HUES6 (cell line): ENCODE results near the gene SDC1.
A peak's percentile ranks its signal among the peaks of the same experiment; 100 is the strongest.

Source experiments
- H3K27ac ChIP-seq: 2 replicates; pipeline ENCODE4 v1.7.0; 2013; ENCODE audit warnings: low read depth, mild to moderate bottlenecking, low read length, inconsistent platforms
- H3K27me3 ChIP-seq: 2 replicates; pipeline ENCODE4 v1.6.1; 2013; ENCODE audit warnings: low read length; ENCODE audit not compliant: control insufficient read depth, insufficient read depth
- H3K36me3 ChIP-seq: 2 replicates; pipeline ENCODE4 v1.6.1; 2013; ENCODE audit warnings: low read length; ENCODE audit not compliant: control insufficient read depth, insufficient read depth
- H3K4me1 ChIP-seq: 2 replicates; pipeline ENCODE4 v1.6.1; 2013; ENCODE audit warnings: low read length; ENCODE audit not compliant: control insufficient read depth, insufficient read depth
- H3K4me3 ChIP-seq: 2 replicates; pipeline ENCODE4 v1.5.1; 2013; ENCODE audit warnings: low read depth, low read length
- H3K9ac ChIP-seq: one replicate; pipeline ENCODE4 v1.6.1; 2013; ENCODE audit warnings: mild to moderate bottlenecking, low read length
- H3K9me3 ChIP-seq: 2 replicates; pipeline ENCODE4 v1.6.1; 2013; ENCODE audit warnings: low read depth, low read length; ENCODE audit not compliant: control insufficient read depth, insufficient read depth

SDC1 gene

GRCh38 chr2:20212871-20213503 is 11.9 kb downstream of the SDC1 start:
- H3K27me3 ChIP-seq, result no peaks in the 10 kb centered on the region
- no peaks in the 10 kb centered on the region for H3K9me3 ChIP-seq
- H3K4me1 ChIP-seq, result peaks cover 51% of the 10 kb centered on the region
- H3K9ac ChIP-seq, result no peak overlapping the region
- H3K36me3 ChIP-seq, result no peaks in the 10 kb centered on the region
- H3K4me3 ChIP-seq, result no peak overlapping the region
- peak overlapping the region; percentile 43; the same call in 1 of the 2 replicates for H3K27ac ChIP-seq

GRCh38 chr2:20212459-20212870 is 12.5 kb downstream of the SDC1 start:
- Histone ChIP-seq H3K4me1 (peaks cover 54% of the 10 kb centered on the region), H3K27ac (peak overlapping the region; percentile 43; the same call in 1 of the 2 replicates), H3K36me3 (no peaks in the 10 kb centered on the region), H3K9me3 (no peaks in the 10 kb centered on the region), H3K4me3 (no peak overlapping the region), H3K9ac (no peak overlapping the region), H3K27me3 (no peaks in the 10 kb centered on the region)

- H3K4me3 ChIP-seq, result no peak overlapping the region
- H3K27ac ChIP-seq, result no peak overlapping the region
- H3K4me1 ChIP-seq, result peaks cover 54% of the 10 kb centered on the region
- H3K9me3 ChIP-seq, result no peaks in the 10 kb centered on the region
- H3K27me3 ChIP-seq, result no peaks in the 10 kb centered on the region
- no peak overlapping the region for H3K9ac ChIP-seq
- H3K36me3 ChIP-seq, result no peaks in the 10 kb centered on the region
Measured at GRCh38 chr2:20211860-20212458, 13.0 kb downstream of the SDC1 start.

GRCh38 chr2:20211420-20211819 is 13.5 kb downstream of the SDC1 start:
- H3K27me3 ChIP-seq, result no peaks in the 10 kb centered on the region
- H3K4me3 ChIP-seq, result no peak overlapping the region
- H3K4me1 ChIP-seq, result peaks cover 54% of the 10 kb centered on the region
- no peaks in the 10 kb centered on the region for H3K36me3 ChIP-seq
- no peak overlapping the region for H3K27ac ChIP-seq
- no peak overlapping the region for H3K9ac ChIP-seq
- H3K9me3 ChIP-seq, result no peaks in the 10 kb centered on the region

GRCh38 chr2:20210462-20210861 is 14.5 kb downstream of the SDC1 start:
- Histone ChIP-seq H3K27ac (no peak overlapping the region), H3K27me3 (no peaks in the 10 kb centered on the region), H3K4me3 (no peak overlapping the region), H3K4me1 (peaks cover 54% of the 10 kb centered on the region), H3K9ac (no peak overlapping the region), H3K36me3 (peaks cover 3% of the 10 kb centered on the region; the same call in 1 of the 2 replicates), H3K9me3 (no peaks in the 10 kb centered on the region)

- H3K36me3 ChIP-seq, result peaks cover 9% of the 10 kb centered on the region
- H3K27ac ChIP-seq, result no peak overlapping the region
- H3K27me3 ChIP-seq, result no peaks in the 10 kb centered on the region
- H3K9ac ChIP-seq, result no peak overlapping the region
- H3K9me3 ChIP-seq, result no peaks in the 10 kb centered on the region
- no peak overlapping the region for H3K4me3 ChIP-seq
- H3K4me1 ChIP-seq, result peaks cover 46% of the 10 kb centered on the region
Measured at GRCh38 chr2:20209373-20210109, 15.4 kb downstream of the SDC1 start.

GRCh38 chr2:20208476-20208859 is 16.5 kb downstream of the SDC1 start:
- H3K4me3 ChIP-seq, result no peak overlapping the region
- H3K9me3 ChIP-seq, result no peaks in the 10 kb centered on the region
- peaks cover 18% of the 10 kb centered on the region for H3K36me3 ChIP-seq
- H3K27me3 ChIP-seq, result no peaks in the 10 kb centered on the region
- H3K9ac ChIP-seq, result no peak overlapping the region
- H3K27ac ChIP-seq, result 0 out of 2 replicates have a peak overlapping the region, but pooled peaks have one; percentile 8
- peaks cover 36% of the 10 kb centered on the region for H3K4me1 ChIP-seq

- Histone ChIP-seq H3K4me1 (peaks cover 22% of the 10 kb centered on the region), H3K27me3 (no peaks in the 10 kb centered on the region), H3K27ac (no peak overlapping the region), H3K36me3 (peaks cover 32% of the 10 kb centered on the region), H3K4me3 (no peak overlapping the region), H3K9ac (no peak overlapping the region), H3K9me3 (no peaks in the 10 kb centered on the region)
Measured at GRCh38 chr2:20207051-20207450, 17.9 kb downstream of the SDC1 start.

GRCh38 chr2:20205915-20206524 is 18.9 kb downstream of the SDC1 start:
- H3K9ac ChIP-seq, result no peak overlapping the region
- no peaks in the 10 kb centered on the region for H3K9me3 ChIP-seq
- no peak overlapping the region for H3K4me3 ChIP-seq
- no peaks in the 10 kb centered on the region for H3K27me3 ChIP-seq
- peaks cover 20% of the 10 kb centered on the region for H3K4me1 ChIP-seq
- H3K36me3 ChIP-seq, result peaks cover 42% of the 10 kb centered on the region
- H3K27ac ChIP-seq, result no peak overlapping the region

- peaks cover 51% of the 10 kb centered on the region for H3K36me3 ChIP-seq
- no peak overlapping the region for H3K27ac ChIP-seq
- H3K4me1 ChIP-seq, result peaks cover 20% of the 10 kb centered on the region
- H3K4me3 ChIP-seq, result no peak overlapping the region
- no peaks in the 10 kb centered on the region for H3K9me3 ChIP-seq
- H3K9ac ChIP-seq, result no peak overlapping the region
- no peaks in the 10 kb centered on the region for H3K27me3 ChIP-seq
Measured at GRCh38 chr2:20205069-20205468, 19.9 kb downstream of the SDC1 start.
